HepG2 (cell line): ENCODE results near the gene PPP4R2. TPM values are rescaled to one million over a fixed set of nuclear protein-coding genes. Genes with fewer than 3 reads are reported as not detected.

Source experiments
- HOXA9 ChIP-seq: sonication (generic); formaldehyde crosslinking; IDR thresholded peaks from 2 replicates; pipeline ENCODE4 v1.8.1; 2022; ENCODE audit warnings: missing genetic modification reagents, mild to moderate bottlenecking, moderate library complexity, borderline replicate concordance
- MTERF4 ChIP-seq: sonication (generic); formaldehyde crosslinking; IDR thresholded peaks from 2 replicates; pipeline ENCODE4 v1.8.0; 2023; ENCODE audit warnings: mild to moderate bottlenecking, missing genetic modification reagents
- NPAS2 ChIP-seq: sonication (generic); formaldehyde crosslinking; IDR thresholded peaks from 2 replicates; pipeline ENCODE4 v1.8.0; 2022; ENCODE audit warnings: mild to moderate bottlenecking, missing genetic modification reagents, borderline replicate concordance
- REL ChIP-seq: sonication (generic); formaldehyde crosslinking; conservative IDR thresholded peaks from 2 replicates; pipeline ENCODE4 v1.8.0; 2022; ENCODE audit warnings: mild to moderate bottlenecking, missing genetic modification reagents, moderate library complexity
- REPIN1 ChIP-seq: sonication (generic); formaldehyde crosslinking; IDR thresholded peaks from 2 replicates; pipeline ENCODE4 v1.8.0; 2022; ENCODE audit warnings: missing genetic modification reagents, low read depth, mild to moderate bottlenecking, borderline replicate concordance
- STAT5B ChIP-seq: sonication (generic); formaldehyde crosslinking; IDR thresholded peaks from 2 replicates; pipeline ENCODE4 v1.4.0; 2020; ENCODE audit warnings: missing genetic modification reagents
- TBP ChIP-seq: sonication (generic); formaldehyde crosslinking; IDR thresholded peaks from 2 replicates; pipeline ENCODE4 v1.5.0; 2020; ENCODE audit warnings: missing genetic modification reagents
- TMF1 ChIP-seq: sonication (generic); formaldehyde crosslinking; IDR thresholded peaks from 2 replicates; pipeline ENCODE4 v1.8.1; 2022; ENCODE audit warnings: low read depth, missing genetic modification reagents
- ZSCAN22 ChIP-seq: sonication (generic); formaldehyde crosslinking; IDR thresholded peaks from 2 replicates; pipeline ENCODE4 v1.4.0; 2020; ENCODE audit warnings: mild to moderate bottlenecking, missing genetic modification reagents
- polyA plus RNA-seq, 8 experiments: library from polyadenylated mRNA; depleted of rRNA in 3 of 8; stranded (reverse) in 7 of 8; unstranded in 1 of 8; fragments of >200 nt; fragmentation: Illumina TruSeq in 4 of 8; extraction: Trizol in 4 of 8; gene quantifications; 2 replicates each; pipeline versions ENCODE4 v1.2.1 to v1.2.3, GENCODE V29; 2011 to 2016; ENCODE audit warnings: low read depth in 4 of 8, missing spikeins in 1 of 8, mixed read lengths in 1 of 8; ENCODE audit not compliant: insufficient read depth in 1 of 8
- total RNA-seq, 5 experiments: library from RNA; depleted of rRNA; stranded (reverse); fragments of >200 nt; fragmentation: Illumina TruSeq; extraction: Trizol; gene quantifications; 2 replicates each; pipeline ENCODE4 v1.2.3, GENCODE V29; 2016; ENCODE audit warnings: low read depth in 1 of 5
- TF ChIP-seq, protein P1 (sequence below): sonication (generic); formaldehyde crosslinking; IDR thresholded peaks from 2 replicates; pipeline ENCODE4 v1.4.0; 2020; ENCODE audit warnings: missing genetic modification reagents, borderline replicate concordance
- TF ChIP-seq, protein P2 (sequence below): IDR thresholded peaks from 2 replicates; pipeline ENCODE4 v1.6.1; 2016; ENCODE audit warnings: low read depth, missing genetic modification reagents, missing compliant biosample characterization
- TF ChIP-seq, protein P3 (sequence below), 2 experiments: sonication (generic) in 1 of 2; formaldehyde crosslinking in 1 of 2; IDR thresholded peaks; 2 replicates each; pipeline versions ENCODE4 v1.6.1 to v1.9.0; 2014 to 2022; ENCODE audit warnings: antibody characterized with exemption in 1 of 2, borderline replicate concordance in 1 of 2, inconsistent platforms in 1 of 2, low read depth in 1 of 2, missing genetic modification reagents in 1 of 2

PPP4R2 gene
- total and polyA plus RNA-seq, 2 of the 13 experiments (the other 11 are each of a cell fraction or from before 2014, with no cell fraction given), result 22.3 to 161 TPM

DNA sequence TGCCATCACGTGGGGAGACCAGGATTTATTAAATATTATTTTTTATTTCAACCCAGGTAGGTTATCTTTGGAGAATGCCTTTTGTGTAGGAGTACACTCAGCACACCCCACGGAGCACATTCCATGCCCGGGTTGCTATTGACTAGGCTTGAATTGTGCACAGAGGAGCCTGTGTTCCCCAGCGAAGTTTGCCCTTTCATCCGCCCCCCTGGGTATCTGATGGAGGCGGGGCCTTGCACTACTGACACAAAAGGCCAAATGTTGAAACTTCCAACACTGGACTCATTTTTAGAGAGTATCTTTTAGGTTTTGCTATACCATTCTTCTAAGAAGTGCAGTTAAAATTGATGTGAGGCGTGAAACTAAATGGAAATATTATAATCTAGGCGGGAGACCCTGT is 39.3 kb upstream of the PPP4R2 start (continued):
- TF ChIP-seq, protein P1, sequence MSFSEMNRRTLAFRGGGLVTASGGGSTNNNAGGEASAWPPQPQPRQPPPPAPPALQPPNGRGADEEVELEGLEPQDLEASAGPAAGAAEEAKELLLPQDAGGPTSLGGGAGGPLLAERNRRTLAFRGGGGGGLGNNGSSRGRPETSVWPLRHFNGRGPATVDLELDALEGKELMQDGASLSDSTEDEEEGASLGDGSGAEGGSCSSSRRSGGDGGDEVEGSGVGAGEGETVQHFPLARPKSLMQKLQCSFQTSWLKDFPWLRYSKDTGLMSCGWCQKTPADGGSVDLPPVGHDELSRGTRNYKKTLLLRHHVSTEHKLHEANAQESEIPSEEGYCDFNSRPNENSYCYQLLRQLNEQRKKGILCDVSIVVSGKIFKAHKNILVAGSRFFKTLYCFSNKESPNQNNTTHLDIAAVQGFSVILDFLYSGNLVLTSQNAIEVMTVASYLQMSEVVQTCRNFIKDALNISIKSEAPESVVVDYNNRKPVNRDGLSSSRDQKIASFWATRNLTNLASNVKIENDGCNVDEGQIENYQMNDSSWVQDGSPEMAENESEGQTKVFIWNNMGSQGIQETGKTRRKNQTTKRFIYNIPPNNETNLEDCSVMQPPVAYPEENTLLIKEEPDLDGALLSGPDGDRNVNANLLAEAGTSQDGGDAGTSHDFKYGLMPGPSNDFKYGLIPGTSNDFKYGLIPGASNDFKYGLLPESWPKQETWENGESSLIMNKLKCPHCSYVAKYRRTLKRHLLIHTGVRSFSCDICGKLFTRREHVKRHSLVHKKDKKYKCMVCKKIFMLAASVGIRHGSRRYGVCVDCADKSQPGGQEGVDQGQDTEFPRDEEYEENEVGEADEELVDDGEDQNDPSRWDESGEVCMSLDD (CRISPR knock-in tag), result peak; percentile 44; the same call in 1 of the 2 replicates
- TF ChIP-seq MTERF4 (CRISPR knock-in tag) (no peak), TMF1 (CRISPR knock-in tag) (no peak), HOXA9 (CRISPR knock-in tag) (no peak), ZSCAN22 (CRISPR knock-in tag) (no peak), TBP (CRISPR knock-in tag) (no peak), REL (CRISPR knock-in tag) (no peak), REPIN1 (CRISPR knock-in tag) (peak; percentile 32; the same call in 1 of the 2 replicates), STAT5B (CRISPR knock-in tag) (no peak), NPAS2 (no peak)
- TF ChIP-seq, protein P2, sequence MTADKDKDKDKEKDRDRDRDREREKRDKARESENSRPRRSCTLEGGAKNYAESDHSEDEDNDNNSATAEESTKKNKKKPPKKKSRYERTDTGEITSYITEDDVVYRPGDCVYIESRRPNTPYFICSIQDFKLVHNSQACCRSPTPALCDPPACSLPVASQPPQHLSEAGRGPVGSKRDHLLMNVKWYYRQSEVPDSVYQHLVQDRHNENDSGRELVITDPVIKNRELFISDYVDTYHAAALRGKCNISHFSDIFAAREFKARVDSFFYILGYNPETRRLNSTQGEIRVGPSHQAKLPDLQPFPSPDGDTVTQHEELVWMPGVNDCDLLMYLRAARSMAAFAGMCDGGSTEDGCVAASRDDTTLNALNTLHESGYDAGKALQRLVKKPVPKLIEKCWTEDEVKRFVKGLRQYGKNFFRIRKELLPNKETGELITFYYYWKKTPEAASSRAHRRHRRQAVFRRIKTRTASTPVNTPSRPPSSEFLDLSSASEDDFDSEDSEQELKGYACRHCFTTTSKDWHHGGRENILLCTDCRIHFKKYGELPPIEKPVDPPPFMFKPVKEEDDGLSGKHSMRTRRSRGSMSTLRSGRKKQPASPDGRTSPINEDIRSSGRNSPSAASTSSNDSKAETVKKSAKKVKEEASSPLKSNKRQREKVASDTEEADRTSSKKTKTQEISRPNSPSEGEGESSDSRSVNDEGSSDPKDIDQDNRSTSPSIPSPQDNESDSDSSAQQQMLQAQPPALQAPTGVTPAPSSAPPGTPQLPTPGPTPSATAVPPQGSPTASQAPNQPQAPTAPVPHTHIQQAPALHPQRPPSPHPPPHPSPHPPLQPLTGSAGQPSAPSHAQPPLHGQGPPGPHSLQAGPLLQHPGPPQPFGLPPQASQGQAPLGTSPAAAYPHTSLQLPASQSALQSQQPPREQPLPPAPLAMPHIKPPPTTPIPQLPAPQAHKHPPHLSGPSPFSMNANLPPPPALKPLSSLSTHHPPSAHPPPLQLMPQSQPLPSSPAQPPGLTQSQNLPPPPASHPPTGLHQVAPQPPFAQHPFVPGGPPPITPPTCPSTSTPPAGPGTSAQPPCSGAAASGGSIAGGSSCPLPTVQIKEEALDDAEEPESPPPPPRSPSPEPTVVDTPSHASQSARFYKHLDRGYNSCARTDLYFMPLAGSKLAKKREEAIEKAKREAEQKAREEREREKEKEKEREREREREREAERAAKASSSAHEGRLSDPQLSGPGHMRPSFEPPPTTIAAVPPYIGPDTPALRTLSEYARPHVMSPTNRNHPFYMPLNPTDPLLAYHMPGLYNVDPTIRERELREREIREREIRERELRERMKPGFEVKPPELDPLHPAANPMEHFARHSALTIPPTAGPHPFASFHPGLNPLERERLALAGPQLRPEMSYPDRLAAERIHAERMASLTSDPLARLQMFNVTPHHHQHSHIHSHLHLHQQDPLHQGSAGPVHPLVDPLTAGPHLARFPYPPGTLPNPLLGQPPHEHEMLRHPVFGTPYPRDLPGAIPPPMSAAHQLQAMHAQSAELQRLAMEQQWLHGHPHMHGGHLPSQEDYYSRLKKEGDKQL (CRISPR knock-in tag), result no peak
- TF ChIP-seq, protein P3, sequence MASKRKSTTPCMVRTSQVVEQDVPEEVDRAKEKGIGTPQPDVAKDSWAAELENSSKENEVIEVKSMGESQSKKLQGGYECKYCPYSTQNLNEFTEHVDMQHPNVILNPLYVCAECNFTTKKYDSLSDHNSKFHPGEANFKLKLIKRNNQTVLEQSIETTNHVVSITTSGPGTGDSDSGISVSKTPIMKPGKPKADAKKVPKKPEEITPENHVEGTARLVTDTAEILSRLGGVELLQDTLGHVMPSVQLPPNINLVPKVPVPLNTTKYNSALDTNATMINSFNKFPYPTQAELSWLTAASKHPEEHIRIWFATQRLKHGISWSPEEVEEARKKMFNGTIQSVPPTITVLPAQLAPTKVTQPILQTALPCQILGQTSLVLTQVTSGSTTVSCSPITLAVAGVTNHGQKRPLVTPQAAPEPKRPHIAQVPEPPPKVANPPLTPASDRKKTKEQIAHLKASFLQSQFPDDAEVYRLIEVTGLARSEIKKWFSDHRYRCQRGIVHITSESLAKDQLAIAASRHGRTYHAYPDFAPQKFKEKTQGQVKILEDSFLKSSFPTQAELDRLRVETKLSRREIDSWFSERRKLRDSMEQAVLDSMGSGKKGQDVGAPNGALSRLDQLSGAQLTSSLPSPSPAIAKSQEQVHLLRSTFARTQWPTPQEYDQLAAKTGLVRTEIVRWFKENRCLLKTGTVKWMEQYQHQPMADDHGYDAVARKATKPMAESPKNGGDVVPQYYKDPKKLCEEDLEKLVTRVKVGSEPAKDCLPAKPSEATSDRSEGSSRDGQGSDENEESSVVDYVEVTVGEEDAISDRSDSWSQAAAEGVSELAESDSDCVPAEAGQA (IDR thresholded peaks at IDR 0.05; ENCODE audit: low read depth), result no peak
- TF ChIP-seq, protein P3 (CRISPR knock-in tag; IDR thresholded peaks at IDR 0.05; ENCODE audit: borderline replicate concordance), result no peak
